GM12878 (cell line): ENCODE data around the gene PLS1.

Experiments
- CTCF ChIP-seq, 3 experiments: IDR thresholded peaks in 2 of 3; conservative IDR thresholded peaks in 1 of 3; 2 replicates each; pipeline ENCODE4 v1.5.1; 2011; ENCODE audit warnings: low read depth in 3 of 3, low read length in 3 of 3, mild to moderate bottlenecking in 3 of 3, control low read depth in 2 of 3, moderate library complexity in 2 of 3, inconsistent platforms in 1 of 3, mixed read lengths in 1 of 3; ENCODE audit not compliant: control insufficient read depth in 2 of 3, insufficient read depth in 1 of 3; ENCODE audit errors: extremely low read depth in 1 of 3
- EP300 ChIP-seq, 2 experiments: fragments of 150-350 bp in 1 of 2; IDR thresholded peaks; 2 replicates each; pipeline ENCODE4 v1.6.1; 2011 to 2012; ENCODE audit warnings: low read depth in 2 of 2, low read length in 2 of 2, borderline replicate concordance in 1 of 2, improper control_type of control experiment in 1 of 2, inconsistent platforms in 1 of 2; ENCODE audit not compliant: control insufficient read depth in 1 of 2
- HDAC2 ChIP-seq: fragments of 200-600 bp; sonication (generic); IDR thresholded peaks from 2 replicates; pipeline ENCODE4 v1.6.1; 2017
- HDAC6 ChIP-seq: fragments of 200-600 bp; sonication (generic); IDR thresholded peaks from one replicate; pipeline ENCODE4 v1.8.0; 2017; ENCODE audit warnings: antibody characterized with exemption; ENCODE audit not compliant: unreplicated experiment
- IRF3 ChIP-seq: fragments of 450-650 bp; IDR thresholded peaks from 2 replicates; pipeline ENCODE4 v1.6.1; 2014; ENCODE audit warnings: mild to moderate bottlenecking
- MLLT1 ChIP-seq: fragments of 450-650 bp; IDR thresholded peaks from 2 replicates; pipeline ENCODE4 v1.6.1; 2016; ENCODE audit warnings: mild to moderate bottlenecking
- MXI1 ChIP-seq: fragments of 150-350 bp; IDR thresholded peaks from 2 replicates; pipeline ENCODE4 v1.6.1; 2011; ENCODE audit warnings: low read depth, mild to moderate bottlenecking, inconsistent platforms, low read length, improper control_type of control experiment
- NFIC ChIP-seq: IDR thresholded peaks from 2 replicates; pipeline ENCODE4 v1.6.1; 2012; ENCODE audit warnings: low read depth, mild to moderate bottlenecking, inconsistent platforms, low read length, moderate library complexity
- POLR2A ChIP-seq: IDR thresholded peaks from 2 replicates; pipeline ENCODE4 v1.6.1; 2011; ENCODE audit warnings: low read depth, mild to moderate bottlenecking, low read length
- POLR2AphosphoS5 ChIP-seq: IDR thresholded peaks from 2 replicates; pipeline ENCODE4 v1.6.1; 2011; ENCODE audit warnings: mild to moderate bottlenecking, low read length, inconsistent platforms
- SMC3 ChIP-seq: IDR thresholded peaks from 2 replicates; pipeline ENCODE4 v1.6.1; 2011; ENCODE audit warnings: low read length, improper control_type of control experiment, borderline replicate concordance
- SP1 ChIP-seq: IDR thresholded peaks from one replicate; pipeline ENCODE4 v1.6.1; 2011; ENCODE audit warnings: low read depth, low read length
- ZBTB33 ChIP-seq: fragments of 450-650 bp; IDR thresholded peaks from 2 replicates; pipeline ENCODE4 v1.6.1; 2017; ENCODE audit warnings: mild to moderate bottlenecking

GRCh38 chr3:142709207-142709606 is 113.0 kb downstream of the PLS1 start:
- TF ChIP-seq CTCF (IDR thresholded peaks at IDR 0.05 in 2 of 3, conservative IDR thresholded peaks at IDR 0.05 in 1 of 3; ENCODE audit: control insufficient read depth in 2 of 3, extremely low read depth in 1 of 3, insufficient read depth in 1 of 3, low read depth in 3 of 3, low read length in 3 of 3) (no peak), HDAC6 (no peak), NFIC (no peak), POLR2A (no peak), POLR2AphosphoS5 (no peak), SMC3 (no peak), HDAC2 (no peak), SP1 (no peak), MLLT1 (no peak), EP300 (IDR thresholded peaks at IDR 0.05; ENCODE audit: borderline replicate concordance in 1 of 2, control insufficient read depth in 1 of 2, low read depth in 2 of 2, low read length in 2 of 2) (no peak), MXI1 (no peak), IRF3 (no peak), ZBTB33 (no peak)
